ACHN (cell line): ENCODE data around the gene TTLL8.
"Not testable (repeated sequence)": the region's sequence is repeated elsewhere in the genome, so short reads cannot be mapped to it uniquely, and the experiment has no call there.

ENCODE experiments used
- DNase-seq: peaks from one replicate; pipeline ENCODE4 v3.0.0-alpha.2; 2015
- in situ Hi-C: cut with HindIII; loops from 2 replicates; pipeline ENCODE4 v1.10.0; 2017; ENCODE audit warnings: low sequenced_read_pairs, low pct_ligation_motif_present, low pct_unique_long_range_greater_than_20kb

TTLL8 gene

GRCh38 chr22:50058061-50058905 lies at the start of gene TTLL8:
Gene TTLL8 (minus strand): TSS chr22:50058298.
- no peak for DNase-seq
- in situ Hi-C loops = no loop called here

GRCh38 chr22:50107529-50107928 lies 49.4 kb upstream of the TTLL8 start:
- in situ Hi-C loops = no loop called here
- no peak for DNase-seq

- in situ Hi-C loops = no loop called here
- no peak for DNase-seq
Observed at GRCh38 chr22:50105208-50106100, 47.4 kb upstream of the TTLL8 start.

GRCh38 chr22:50104141-50104544 lies 46.0 kb upstream of the TTLL8 start:
- in situ Hi-C loops = no loop called here
- no peak for DNase-seq

- in situ Hi-C loops = no loop called here
Observed at GRCh38 chr22:50102946-50103345, 44.8 kb upstream of the TTLL8 start.

GRCh38 chr22:50101870-50102565 lies 43.9 kb upstream of the TTLL8 start:
- in situ Hi-C loops = no loop called here

More at GRCh38 chr22:50102946-50103345, 44.8 kb upstream of the TTLL8 start:
- DNase-seq = no peak

GRCh38 chr22:50098052-50098451 lies 40.0 kb upstream of the TTLL8 start:
- in situ Hi-C loops = no loop called here
- DNase-seq = no peak

More at GRCh38 chr22:50101870-50102565, 43.9 kb upstream of the TTLL8 start:
- DNase-seq = no peak

- DNase-seq = no peak
- in situ Hi-C loops = no loop called here
Observed at GRCh38 chr22:50092342-50092741, 34.2 kb upstream of the TTLL8 start.

- in situ Hi-C loops = no loop called here
Observed at GRCh38 chr22:50091092-50091768, 33.1 kb upstream of the TTLL8 start.

GRCh38 chr22:50090412-50090714 lies 32.3 kb upstream of the TTLL8 start:
- no peak for DNase-seq
- in situ Hi-C loops = no loop called here

More at GRCh38 chr22:50091092-50091768, 33.1 kb upstream of the TTLL8 start:
- no peak for DNase-seq

- in situ Hi-C loops = no loop called here
- DNase-seq = no peak
Observed at GRCh38 chr22:50089682-50090411, 31.7 kb upstream of the TTLL8 start, which contains the start of gene MOV10L1. Gene MOV10L1 (plus strand): TSS chr22:50090006. CDS start chr22:50090089, 83 bp downstream.

GRCh38 chr22:50089231-50089630 lies 31.1 kb upstream of the TTLL8 start:
- in situ Hi-C loops = no loop called here
- DNase-seq = no peak

GRCh38 chr22:50088096-50088495 lies 30.0 kb upstream of the TTLL8 start:
- in situ Hi-C loops = no loop called here
- DNase-seq = no peak

GRCh38 chr22:50087646-50088045 lies 29.5 kb upstream of the TTLL8 start:
- DNase-seq = no peak
- in situ Hi-C loops = no loop called here

GRCh38 chr22:50086975-50087374 lies 28.9 kb upstream of the TTLL8 start:
- DNase-seq, in situ Hi-C loops: not testable (repeated sequence)

- DNase-seq = no peak
- in situ Hi-C loops = no loop called here
Observed at GRCh38 chr22:50086526-50086925, 28.4 kb upstream of the TTLL8 start.

GRCh38 chr22:50085211-50085972 lies 27.3 kb upstream of the TTLL8 start, which contains the start of gene MLC1:
Gene MLC1 (minus strand): TSS chr22:50085426. CDS start chr22:50084902, 524 bp downstream.
- in situ Hi-C loops = no loop called here
- no peak for DNase-seq
